HepG2 (cell line): Measurements from ENCODE around the gene PLXNA1. TPM values are rescaled to one million over a fixed set of nuclear protein-coding genes. Genes with fewer than 3 reads are reported as not detected.

Experiments
- ATAC-seq: fragments of 200-7000 bp; cut with Tn5 transposase; 3 replicates; pipeline ENCODE4 v1.9.1; 2020; ENCODE audit warnings: mild to moderate bottlenecking, moderate library complexity
- BruUV-seq: library from RNA; stranded (reverse); fragments of 400-500 nt; replicated peaks from 2 replicates; lab custom pipeline; 2021; lab: Mats Ljungman, UMichigan
- CTCF ChIA-PET: fragments of 300-600 bp; formaldehyde crosslinking; extraction: SDS; loops from one replicate; lab custom pipeline; 2021; ENCODE audit warnings: low total read pairs, inconsistent platforms, low intra/inter-chr PET ratio; lab: Yijun Ruan, JAX
- POLR2A ChIA-PET: fragments of 350-600 bp; sonication (Branson Sonifier 250); formaldehyde crosslinking; loops from one replicate; lab custom pipeline; 2020; ENCODE audit warnings: antibody characterized with exemption, inconsistent platforms; lab: Yijun Ruan, JAX
- DNase-seq: peaks from one replicate; pipeline ENCODE4 v3.0.0-alpha.2; 2015; ENCODE audit warnings: low spot score
- FAIRE-seq: peaks from 3 replicates; lab custom pipeline; 2011; peaks lifted over from hg19 to GRCh38; lab: Jason Lieb, UNC
- H2AFZ ChIP-seq: one replicate; pipeline ENCODE4 v1.6.1; 2011; ENCODE audit warnings: low read length, inconsistent platforms
- H3K27ac ChIP-seq: fragments of 300-600 bp; 3 replicates; pipeline ENCODE4 v1.8.0; 2011; ENCODE audit warnings: mixed run types, mild to moderate bottlenecking, mixed read lengths, low read length, inconsistent platforms; ENCODE audit not compliant: insufficient read depth; ENCODE audit errors: extremely low read length
- H3K27me3 ChIP-seq, 2 experiments: fragments of 200-600 bp in 1 of 2; 2 replicates in 1 of 2; 3 replicates in 1 of 2; pipeline versions ENCODE4 v1.6.0 to v1.8.0; 2011; ENCODE audit warnings: low read length in 2 of 2, mild to moderate bottlenecking in 2 of 2, moderate library complexity in 2 of 2, inconsistent platforms in 1 of 2; ENCODE audit not compliant: insufficient read depth in 2 of 2, control insufficient read depth in 1 of 2
- H3K36me3 ChIP-seq, 2 experiments: fragments of 200-600 bp in 1 of 2; replicated peaks in 1 of 2; 2 replicates in 1 of 2; 3 replicates in 1 of 2; pipeline versions ENCODE4 v1.5.1 to v1.8.0; 2011; ENCODE audit warnings: low read length in 2 of 2, inconsistent platforms in 1 of 2; ENCODE audit not compliant: insufficient read depth in 2 of 2, control insufficient read depth in 1 of 2
- H3K4me1 ChIP-seq: 2 replicates; pipeline ENCODE4 v1.5.1; 2012; ENCODE audit warnings: low read length, inconsistent platforms; ENCODE audit not compliant: insufficient read depth
- H3K4me2 ChIP-seq: 2 replicates; pipeline ENCODE4 v1.6.0; 2011; ENCODE audit warnings: low read depth, low read length, inconsistent platforms
- H3K4me3 ChIP-seq, 3 experiments: fragments of 200-600 bp in 1 of 3; sonication (generic), shearing (Covaris generic) in 1 of 3; replicated peaks in 1 of 3; 2 replicates each; pipeline ENCODE4 v1.5.1; 2011 to 2016; ENCODE audit warnings: low read length in 3 of 3, inconsistent platforms in 2 of 3, low read depth in 2 of 3, mild to moderate bottlenecking in 2 of 3, control low read depth in 1 of 3, mixed read lengths in 1 of 3; ENCODE audit not compliant: insufficient read depth in 1 of 3
- H3K79me2 ChIP-seq: one replicate; pipeline ENCODE4 v1.6.1; 2011; ENCODE audit warnings: low read length, inconsistent platforms; ENCODE audit not compliant: insufficient read depth
- H3K9ac ChIP-seq: 2 replicates; pipeline ENCODE4 v1.6.0; 2011; ENCODE audit warnings: mild to moderate bottlenecking, low read depth, low read length, inconsistent platforms; ENCODE audit not compliant: insufficient read depth
- H3K9me3 ChIP-seq: 2 replicates; pipeline ENCODE4 v1.5.1; 2012; ENCODE audit warnings: mild to moderate bottlenecking, low read length
- H4K20me1 ChIP-seq: 2 replicates; pipeline ENCODE4 v1.6.0; 2011; ENCODE audit warnings: inconsistent platforms, mild to moderate bottlenecking, low read length, moderate library complexity; ENCODE audit not compliant: insufficient read depth
- KAT2B ChIP-seq: fragments of 150-350 bp; IDR thresholded peaks from 2 replicates; pipeline ENCODE4 v1.6.1; 2014; ENCODE audit warnings: low read depth, low read length, borderline replicate concordance
- KLF6 ChIP-seq: IDR thresholded peaks from 2 replicates; pipeline ENCODE4 v1.8.0; 2016; ENCODE audit warnings: missing biosample characterization, missing genetic modification reagents
- ZNF367 ChIP-seq: sonication (generic); formaldehyde crosslinking; IDR thresholded peaks from 2 replicates; pipeline ENCODE4 v1.4.0; 2020; ENCODE audit warnings: missing genetic modification reagents, borderline replicate concordance
- ZNF501 ChIP-seq: sonication (generic); formaldehyde crosslinking; IDR thresholded peaks from 2 replicates; pipeline ENCODE4 v1.5.1; 2020; ENCODE audit warnings: mild to moderate bottlenecking, moderate library complexity, missing genetic modification reagents
- WGBS: methylation state at CpG from one replicate; pipeline ENCODE4 v1.1.6; 2017; ENCODE audit warnings: low lambda C conversion rate; 5-methylcytosine and 5-hydroxymethylcytosine counted together
- in situ Hi-C: cut with HindIII; loops from 2 replicates; pipeline ENCODE4 v1.10.0; 2017; ENCODE audit warnings: low pct_unique_long_range_greater_than_20kb; ENCODE audit not compliant: extremely low pct_ligation_motif_present
- intact Hi-C: fragments of 100-400 bp; cut with micrococcal nuclease; formaldehyde crosslinking; loops from one replicate; pipeline ENCODE4 v1.10.0; 2022; ENCODE audit not compliant: unreplicated experiment
- polyA plus RNA-seq, 8 experiments: library from polyadenylated mRNA; depleted of rRNA in 3 of 8; stranded (reverse) in 7 of 8; unstranded in 1 of 8; fragments of >200 nt; fragmentation: Illumina TruSeq in 4 of 8; extraction: Trizol in 4 of 8; gene quantifications; 2 replicates each; pipeline versions ENCODE4 v1.2.1 to v1.2.3, GENCODE V29; 2011 to 2016; ENCODE audit warnings: low read depth in 4 of 8, missing spikeins in 1 of 8, mixed read lengths in 1 of 8; ENCODE audit not compliant: insufficient read depth in 1 of 8
- total RNA-seq, 5 experiments: library from RNA; depleted of rRNA; stranded (reverse); fragments of >200 nt; fragmentation: Illumina TruSeq; extraction: Trizol; gene quantifications; 2 replicates each; pipeline ENCODE4 v1.2.3, GENCODE V29; 2016; ENCODE audit warnings: low read depth in 1 of 5
- TF ChIP-seq, protein P1 (sequence below): sonication (generic); formaldehyde crosslinking; IDR thresholded peaks from 2 replicates; pipeline ENCODE4 v1.5.1; 2020; ENCODE audit warnings: mild to moderate bottlenecking, missing genetic modification reagents

PLXNA1 gene
- total and polyA plus RNA-seq, 2 of the 13 experiments (the other 11 are each of a cell fraction or from before 2014, with no cell fraction given), result 16.6 to 18.2 TPM

DNA sequence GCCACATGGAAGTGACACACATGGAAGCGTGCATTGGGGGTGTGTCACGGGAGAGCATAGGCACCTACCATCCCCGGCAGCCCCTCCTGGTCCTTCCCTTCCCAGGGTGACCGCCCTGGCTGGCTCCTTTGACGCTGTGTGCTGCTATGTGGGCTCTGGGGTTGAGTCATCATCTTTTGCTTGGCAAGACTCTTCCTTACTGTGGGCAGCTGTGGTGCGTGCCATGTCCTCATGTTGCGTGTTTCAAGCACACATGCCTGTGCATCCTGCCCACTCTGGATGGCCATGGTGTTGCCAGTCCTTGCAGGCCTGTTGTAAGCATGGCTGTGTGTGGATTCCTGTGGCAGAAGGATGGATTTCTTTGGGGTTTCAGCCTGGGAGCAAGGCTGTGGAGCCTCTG is 14.0 kb downstream of the PLXNA1 start (continued):
- TF ChIP-seq KAT2B (no peak), ZNF367 (CRISPR knock-in tag) (no peak), ZNF501 (CRISPR knock-in tag) (no peak)
- TF ChIP-seq, all 625 proteins: peak for 0

DNA sequence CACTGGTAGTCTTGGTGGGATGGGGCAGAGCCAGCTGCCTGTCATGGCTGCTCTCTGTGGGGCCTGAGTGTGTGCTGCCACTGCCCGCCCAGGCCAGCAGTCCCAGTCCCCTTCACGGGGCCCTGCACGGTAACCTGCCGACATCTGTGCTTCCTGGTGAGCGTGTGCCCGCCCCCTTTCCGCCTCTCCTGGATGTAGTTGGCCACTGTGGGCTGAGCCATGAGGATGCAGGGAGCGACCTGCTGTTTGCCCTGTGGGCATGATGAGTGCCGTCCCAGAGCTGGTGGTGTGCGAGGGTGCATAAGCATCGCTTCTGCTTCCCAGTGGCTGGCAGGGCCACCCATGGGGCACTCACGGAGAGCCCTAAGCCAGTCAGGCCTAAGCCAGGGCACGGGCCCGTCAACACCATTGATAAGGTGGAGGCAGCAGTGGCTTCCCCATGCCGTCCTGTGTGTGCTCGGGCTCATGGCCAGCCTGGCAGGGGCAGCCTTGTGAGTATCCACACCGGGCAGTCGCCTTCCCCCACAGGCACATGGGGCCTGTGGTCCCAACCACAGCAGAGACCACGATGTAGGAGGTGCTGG is 14.6 kb downstream of the PLXNA1 start:
- TF ChIP-seq KLF6 (CRISPR knock-in tag), result no peak
- TF ChIP-seq, protein P1, sequence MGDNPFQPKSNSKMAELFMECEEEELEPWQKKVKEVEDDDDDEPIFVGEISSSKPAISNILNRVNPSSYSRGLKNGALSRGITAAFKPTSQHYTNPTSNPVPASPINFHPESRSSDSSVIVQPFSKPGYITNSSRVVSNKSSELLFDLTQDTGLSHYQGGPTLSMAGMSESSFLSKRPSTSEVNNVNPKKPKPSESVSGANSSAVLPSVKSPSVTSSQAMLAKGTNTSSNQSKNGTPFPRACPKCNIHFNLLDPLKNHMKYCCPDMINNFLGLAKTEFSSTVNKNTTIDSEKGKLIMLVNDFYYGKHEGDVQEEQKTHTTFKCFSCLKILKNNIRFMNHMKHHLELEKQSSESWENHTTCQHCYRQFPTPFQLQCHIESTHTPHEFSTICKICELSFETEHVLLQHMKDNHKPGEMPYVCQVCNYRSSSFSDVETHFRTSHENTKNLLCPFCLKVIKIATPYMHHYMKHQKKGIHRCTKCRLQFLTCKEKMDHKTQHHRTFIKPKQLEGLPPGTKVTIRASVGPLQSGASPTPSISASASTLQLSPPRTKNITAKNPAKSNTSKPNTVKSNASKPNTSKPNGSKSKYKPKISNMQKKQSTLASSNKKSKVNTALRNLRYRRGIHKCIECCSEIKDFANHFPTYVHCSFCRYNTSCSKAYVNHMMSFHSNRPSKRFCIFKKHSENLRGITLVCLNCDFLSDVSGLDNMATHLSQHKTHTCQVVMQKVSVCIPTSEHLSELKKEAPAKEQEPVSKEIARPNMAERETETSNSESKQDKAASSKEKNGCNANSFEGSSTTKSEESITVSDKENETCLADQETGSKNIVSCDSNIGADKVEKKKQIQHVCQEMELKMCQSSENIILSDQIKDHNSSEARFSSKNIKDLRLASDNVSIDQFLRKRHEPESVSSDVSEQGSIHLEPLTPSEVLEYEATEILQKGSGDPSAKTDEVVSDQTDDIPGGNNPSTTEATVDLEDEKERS (CRISPR knock-in tag), result no peak
- TF ChIP-seq, all 625 proteins: peak for 0
- Histone ChIP-seq H3K27me3 (no peaks in the 10 kb centered on the region; a peak in 1 of 5 replicates), H3K79me2 (no peaks in the 10 kb centered on the region), H3K27ac (no peak overlapping the region), H3K4me3 (no peak overlapping the region), H4K20me1 (peaks cover 2% of the 10 kb centered on the region; the same call in 1 of the 2 replicates), H3K4me1 (no peaks in the 10 kb centered on the region), H3K4me2 (no peak overlapping the region), H3K9me3 (no peaks in the 10 kb centered on the region), H3K36me3 (peaks cover 0 to 8% of the 10 kb centered on the region in 2 experiments; a peak in 2 of 5 replicates), H2AFZ (no peak overlapping the region), H3K9ac (no peak overlapping the region)
- ChIA-PET CTCF (no interaction called here), POLR2A (no interaction called here)
- in situ Hi-C loops (no loop called here), intact Hi-C loops (no loop called here)
- DNase-seq (no peak), FAIRE-seq (no peak), ATAC-seq (no peak)
- no TSS peak for BruUV-seq
- 100% methylated on average over 1 of the region's 19 CpGs for WGBS
